ENCODE results near the gene PIGW. TPM values are rescaled to one million over a fixed set of nuclear protein-coding genes. Genes with fewer than 3 reads are reported as not detected.
A peak's percentile ranks its signal among the peaks of the same experiment; 100 is the strongest.
"Not testable (repeated sequence)": the region's sequence is repeated elsewhere in the genome, so short reads cannot be mapped to it uniquely, and the experiment has no call there.

Gene PIGW
- total RNA-seq, 1 experiment from 2014 or later: 15.7 TPM

GRCh38 chr17:36506249-36506826 lies 28.4 kb upstream of the PIGW start:
- no peak for DNase-seq (ENCODE audit: low read depth, low spot score)
- in situ Hi-C loops (cut with HindIII; ENCODE audit: low pct_unique_long_range_greater_than_20kb, low sequenced_read_pairs): no loop called here

- in situ Hi-C loops (cut with HindIII; ENCODE audit: low pct_unique_long_range_greater_than_20kb, low sequenced_read_pairs): no loop called here
- DNase-seq (ENCODE audit: low read depth, low spot score): no peak
Observed at GRCh38 chr17:36506831-36507230, 28.0 kb upstream of the PIGW start.

- in situ Hi-C loops (cut with HindIII; ENCODE audit: low pct_unique_long_range_greater_than_20kb, low sequenced_read_pairs): no loop called here
- no peak for DNase-seq (ENCODE audit: low read depth, low spot score)
Observed at GRCh38 chr17:36507266-36507665, 27.5 kb upstream of the PIGW start.

- DNase-seq (ENCODE audit: low read depth, low spot score); in situ Hi-C loops (cut with HindIII; ENCODE audit: low pct_unique_long_range_greater_than_20kb, low sequenced_read_pairs): not testable (repeated sequence)
Observed at GRCh38 chr17:36508439-36508838, 26.3 kb upstream of the PIGW start.

- DNase-seq (ENCODE audit: low read depth, low spot score): no peak
- in situ Hi-C loops (cut with HindIII; ENCODE audit: low pct_unique_long_range_greater_than_20kb, low sequenced_read_pairs): no loop called here
Observed at GRCh38 chr17:36509272-36509985, 25.4 kb upstream of the PIGW start.

- in situ Hi-C loops (cut with HindIII; ENCODE audit: low pct_unique_long_range_greater_than_20kb, low sequenced_read_pairs): no loop called here
- DNase-seq (ENCODE audit: low read depth, low spot score): no peak
Observed at GRCh38 chr17:36510636-36511035, 24.2 kb upstream of the PIGW start.

GRCh38 chr17:36511216-36511615 lies 23.6 kb upstream of the PIGW start:
- in situ Hi-C loops (cut with HindIII; ENCODE audit: low pct_unique_long_range_greater_than_20kb, low sequenced_read_pairs): no loop called here
- no peak for DNase-seq (ENCODE audit: low read depth, low spot score)

- in situ Hi-C loops (cut with HindIII; ENCODE audit: low pct_unique_long_range_greater_than_20kb, low sequenced_read_pairs): no loop called here
- DNase-seq (ENCODE audit: low read depth, low spot score): no peak
Observed at GRCh38 chr17:36512641-36513040, 22.1 kb upstream of the PIGW start.

GRCh38 chr17:36514856-36515255 lies 19.9 kb upstream of the PIGW start:
- no peak for DNase-seq (ENCODE audit: low read depth, low spot score)
- in situ Hi-C loops (cut with HindIII; ENCODE audit: low pct_unique_long_range_greater_than_20kb, low sequenced_read_pairs): no loop called here

GRCh38 chr17:36515837-36516236 lies 18.9 kb upstream of the PIGW start:
- in situ Hi-C loops (cut with HindIII; ENCODE audit: low pct_unique_long_range_greater_than_20kb, low sequenced_read_pairs): no loop called here
- DNase-seq (ENCODE audit: low read depth, low spot score): no peak

GRCh38 chr17:36523113-36523512 lies 11.7 kb upstream of the PIGW start:
- no peak for DNase-seq (ENCODE audit: low read depth, low spot score)
- in situ Hi-C loops (cut with HindIII; ENCODE audit: low pct_unique_long_range_greater_than_20kb, low sequenced_read_pairs): no loop called here

GRCh38 chr17:36524428-36524876 lies 10.3 kb upstream of the PIGW start:
- in situ Hi-C loops (cut with HindIII; ENCODE audit: low pct_unique_long_range_greater_than_20kb, low sequenced_read_pairs): no loop called here
- DNase-seq (ENCODE audit: low read depth, low spot score): no peak

GRCh38 chr17:36525113-36525512 lies 9.7 kb upstream of the PIGW start:
- DNase-seq (ENCODE audit: low read depth, low spot score): no peak
- in situ Hi-C loops (cut with HindIII; ENCODE audit: low pct_unique_long_range_greater_than_20kb, low sequenced_read_pairs): no loop called here

GRCh38 chr17:36525888-36526287 lies 8.9 kb upstream of the PIGW start:
- in situ Hi-C loops (cut with HindIII; ENCODE audit: low pct_unique_long_range_greater_than_20kb, low sequenced_read_pairs): no loop called here

GRCh38 chr17:36527621-36528250 lies 7.1 kb upstream of the PIGW start:
- in situ Hi-C loops (cut with HindIII; ENCODE audit: low pct_unique_long_range_greater_than_20kb, low sequenced_read_pairs): no loop called here
- no peak for DNase-seq (ENCODE audit: low read depth, low spot score)

More at GRCh38 chr17:36525888-36526287, 8.9 kb upstream of the PIGW start:
- DNase-seq (ENCODE audit: low read depth, low spot score): no peak

GRCh38 chr17:36529121-36529520 lies 5.7 kb upstream of the PIGW start:
- in situ Hi-C loops (cut with HindIII; ENCODE audit: low pct_unique_long_range_greater_than_20kb, low sequenced_read_pairs): no loop called here
- DNase-seq (ENCODE audit: low read depth, low spot score): no peak

GRCh38 chr17:36532435-36532975 lies 2.3 kb upstream of the PIGW start:
- DNase-seq (ENCODE audit: low read depth, low spot score): no peak
- in situ Hi-C loops (cut with HindIII; ENCODE audit: low pct_unique_long_range_greater_than_20kb, low sequenced_read_pairs): no loop called here

GRCh38 chr17:36533935-36534839 lies 600 bp upstream of the PIGW start:
- DNase-seq (ENCODE audit: low read depth, low spot score): peak; percentile 71
- in situ Hi-C loops (cut with HindIII; ENCODE audit: low pct_unique_long_range_greater_than_20kb, low sequenced_read_pairs): no loop called here
